Measurements from ENCODE around the gene ACKR2.

- no peak for TF ChIP-seq EZH2 (IDR thresholded peaks at IDR 0.05; ENCODE audit: borderline replicate concordance)
- TF ChIP-seq CTCF (IDR thresholded peaks at IDR 0.05; ENCODE audit: poor library complexity) = no peak
- no peak for TF ChIP-seq EZH2phosphoT487 (IDR thresholded peaks at IDR 0.05; ENCODE audit: low read depth, severe bottlenecking, unreplicated experiment)
Measured at GRCh38 chr3:42884324-42884723, 75.1 kb downstream of the ACKR2 start.

All from hepatocyte (in vitro differentiated cells).